CD14-positive monocyte (primary cell): Measurements from ENCODE around the gene PNPLA3. TPM values are rescaled to one million over a fixed set of nuclear protein-coding genes. Genes with fewer than 3 reads are reported as not detected.

Source experiments
- DNase-seq, 3 donors: peaks; one replicate each; pipeline ENCODE4 v3.0.0-alpha.2; 2011 to 2022
- H2AFZ ChIP-seq: 2 replicates; pipeline ENCODE4 v1.6.0; 2012; ENCODE audit warnings: mild to moderate bottlenecking, low read depth, low read length, inconsistent platforms; ENCODE audit not compliant: insufficient read depth, poor library complexity, severe bottlenecking
- H3K27ac ChIP-seq, 2 donors: 1 replicate in 1 of 2; 2 replicates in 1 of 2; pipeline ENCODE4 v1.5.1; 2012 to 2013; ENCODE audit warnings: low read length in 2 of 2, control low read depth in 1 of 2, inconsistent platforms in 1 of 2, low read depth in 1 of 2, mild to moderate bottlenecking in 1 of 2
- H3K27me3 ChIP-seq, 2 donors: one replicate each; pipeline versions ENCODE4 v1.6.0 to v1.6.1; 2011 to 2013; ENCODE audit warnings: low read length in 2 of 2; ENCODE audit not compliant: control insufficient read depth in 2 of 2, insufficient read depth in 2 of 2
- H3K36me3 ChIP-seq, 2 donors: replicated peaks in 1 of 2; 1 replicate in 1 of 2; 2 replicates in 1 of 2; pipeline versions ENCODE4 v1.5.1 to v1.6.1; 2012 to 2013; ENCODE audit warnings: low read length in 2 of 2, control low read depth in 1 of 2, inconsistent platforms in 1 of 2, mild to moderate bottlenecking in 1 of 2; ENCODE audit not compliant: insufficient read depth in 2 of 2, control insufficient read depth in 1 of 2
- H3K4me1 ChIP-seq, 2 donors: 1 replicate in 1 of 2; 2 replicates in 1 of 2; pipeline versions ENCODE4 v1.5.1 to v1.6.1; 2012 to 2013; ENCODE audit warnings: low read length in 2 of 2, control low read depth in 1 of 2, inconsistent platforms in 1 of 2, mild to moderate bottlenecking in 1 of 2, moderate library complexity in 1 of 2; ENCODE audit not compliant: insufficient read depth in 2 of 2, control insufficient read depth in 1 of 2
- H3K4me2 ChIP-seq: replicated peaks from 2 replicates; pipeline ENCODE3; 2012; ENCODE audit warnings: low read length, moderate library complexity, mild to moderate bottlenecking; ENCODE audit not compliant: poor library complexity, severe bottlenecking; ENCODE audit errors: extremely low read depth
- H3K4me3 ChIP-seq, 3 experiments: fragments of 200-600 bp in 1 of 3; sonication (generic) in 1 of 3; replicated peaks in 1 of 3; 1 replicate in 2 of 3; 2 replicates in 1 of 3; pipeline ENCODE4 v1.5.1; 2011 to 2013; ENCODE audit warnings: low read length in 3 of 3, mild to moderate bottlenecking in 3 of 3, control low read depth in 2 of 3, low read depth in 2 of 3, inconsistent platforms in 1 of 3, moderate library complexity in 1 of 3
- H3K79me2 ChIP-seq: 2 replicates; pipeline ENCODE4 v1.6.0; 2012; ENCODE audit warnings: mild to moderate bottlenecking, control low read depth, inconsistent platforms, low read length, moderate library complexity; ENCODE audit not compliant: insufficient read depth
- H3K9ac ChIP-seq: 2 replicates; pipeline ENCODE4 v1.6.0; 2017; ENCODE audit warnings: low read length, mild to moderate bottlenecking; ENCODE audit not compliant: insufficient read depth, poor library complexity, severe bottlenecking
- H3K9me3 ChIP-seq, 2 donors: replicated peaks in 1 of 2; 1 replicate in 1 of 2; 2 replicates in 1 of 2; pipeline versions ENCODE4 v1.5.1 to v1.6.1; 2012 to 2013; ENCODE audit warnings: low read length in 2 of 2, control low read depth in 1 of 2; ENCODE audit not compliant: control insufficient read depth in 1 of 2, insufficient read depth in 1 of 2
- H4K20me1 ChIP-seq: 2 replicates; pipeline ENCODE4 v1.6.0; 2012; ENCODE audit warnings: mild to moderate bottlenecking, low read length, control low read depth, moderate library complexity; ENCODE audit not compliant: insufficient read depth
- H3K27ac Mint-ChIP-seq, 7 donors: one replicate each; pipeline ENCODE4 v1.8.0; 2020; ENCODE audit warnings: mild to moderate bottlenecking in 7 of 7, mixed read lengths in 7 of 7, moderate library complexity in 6 of 7, inconsistent platforms in 2 of 7
- H3K27me3 Mint-ChIP-seq, 3 donors: one replicate each; pipeline ENCODE4 v1.8.0; 2021 to 2022; ENCODE audit warnings: low read depth in 3 of 3, mild to moderate bottlenecking in 3 of 3, mixed read lengths in 3 of 3, moderate library complexity in 3 of 3, inconsistent platforms in 1 of 3
- H3K36me3 Mint-ChIP-seq, 2 donors: one replicate each; pipeline ENCODE4 v1.8.0; 2020; ENCODE audit warnings: mixed read lengths in 2 of 2, inconsistent platforms in 1 of 2, mild to moderate bottlenecking in 1 of 2
- H3K4me1 Mint-ChIP-seq: one replicate; pipeline ENCODE4 v1.8.0; 2020; ENCODE audit warnings: mild to moderate bottlenecking, mixed read lengths
- H3K4me3 Mint-ChIP-seq, 2 donors: one replicate each; pipeline ENCODE4 v1.8.0; 2020; ENCODE audit warnings: mild to moderate bottlenecking in 2 of 2, mixed read lengths in 2 of 2, moderate library complexity in 1 of 2
- H3K9me3 Mint-ChIP-seq, 7 donors: one replicate each; pipeline ENCODE4 v1.8.0; 2020 to 2022; ENCODE audit warnings: mixed read lengths in 7 of 7, mild to moderate bottlenecking in 6 of 7, moderate library complexity in 6 of 7, inconsistent platforms in 2 of 7
- CTCF ChIP-seq: fragments of 200-600 bp; IDR thresholded peaks from one replicate; pipeline ENCODE4 v1.8.0; 2022; ENCODE audit warnings: antibody characterized with exemption, mild to moderate bottlenecking
- WGBS: methylation state at CpG from one replicate; pipeline ENCODE4 v1.1.5; 2013; ENCODE audit warnings: missing lambda C conversion rate; ENCODE audit not compliant: insufficient coverage; 5-methylcytosine and 5-hydroxymethylcytosine counted together
- intact Hi-C, 2 donors: fragments of 100-400 bp; cut with micrococcal nuclease; formaldehyde crosslinking; loops; one replicate each; pipeline versions ENCODE4 v1.15.0 to v1.15.1; 2023
- polyA plus RNA-seq, 3 donors: library from polyadenylated mRNA; depleted of rRNA in 1 of 3; unstranded in 2 of 3; stranded (reverse) in 1 of 3; fragments of 300-500 nt in 2 of 3; fragments of >200 nt in 1 of 3; fragmentation: Illumina TruSeq in 2 of 3; gene quantifications; 1 replicate in 2 of 3; 2 replicates in 1 of 3; pipeline ENCODE4 v1.2.3, GENCODE V29; 2012 to 2021

PNPLA3 gene
- polyA plus RNA-seq, 3 donors = not detected

- Histone ChIP-seq H2AFZ (no peak overlapping the region), H3K27me3 (no peaks in the 10 kb centered on the region), H3K9me3 (no peaks in the 10 kb centered on the region), H3K4me1 (peaks cover 0 to under 1% of the 10 kb centered on the region in 2 donors), H4K20me1 (no peaks in the 10 kb centered on the region), H3K4me3 (no peak overlapping the region), H3K4me2 (no peak overlapping the region), H3K27ac (no peak overlapping the region), H3K36me3 (no peaks in the 10 kb centered on the region), H3K79me2 (no peaks in the 10 kb centered on the region), H3K9ac (no peak overlapping the region)
- intact Hi-C loops = no loop called here
- WGBS = 94% methylated on average over 5 of the region's 12 CpGs
- H3K9me3 Mint-ChIP-seq = no peaks in the 10 kb centered on the region
- no peak for TF ChIP-seq CTCF
- peaks cover 2% of the 10 kb centered on the region for H3K4me1 Mint-ChIP-seq
- H3K27me3 Mint-ChIP-seq = peaks cover 6 to 10% (median 6%) of the 10 kb centered on the region in 3 donors
- H3K4me3 Mint-ChIP-seq = no peak overlapping the region
- no peak overlapping the region for H3K27ac Mint-ChIP-seq
- DNase-seq = no peak
- no peaks in the 10 kb centered on the region for H3K36me3 Mint-ChIP-seq
Measured at GRCh38 chr22:43948836-43949406, 25.3 kb downstream of the PNPLA3 start.

- Histone ChIP-seq H3K36me3 (no peaks in the 10 kb centered on the region), H3K9ac (no peak overlapping the region), H3K27me3 (no peaks in the 10 kb centered on the region), H3K4me3 (no peak overlapping the region), H4K20me1 (peaks cover under 1% of the 10 kb centered on the region), H2AFZ (no peak overlapping the region), H3K27ac (no peak overlapping the region), H3K4me1 (peaks cover 17 to 23% of the 10 kb centered on the region in 2 donors), H3K4me2 (no peak overlapping the region), H3K79me2 (peaks cover 7% of the 10 kb centered on the region), H3K9me3 (no peaks in the 10 kb centered on the region)
- intact Hi-C loops = no loop called here
- no peak for DNase-seq
- 92% methylated on average over 4 of the region's 5 CpGs for WGBS
- Mint-ChIP-seq H3K36me3 (no peaks in the 10 kb centered on the region), H3K9me3 (no peaks in the 10 kb centered on the region), H3K27ac (no peak overlapping the region), H3K27me3 (peaks cover 2 to 10% (median 6%) of the 10 kb centered on the region in 3 donors), H3K4me1 (peaks cover 19% of the 10 kb centered on the region), H3K4me3 (no peak overlapping the region)
- TF ChIP-seq CTCF = no peak
Measured at GRCh38 chr22:43951391-43951790, 27.8 kb downstream of the PNPLA3 start.
